IMR-90 (cell line): ENCODE measurements around the gene DUSP8. TPM values are rescaled to one million over a fixed set of nuclear protein-coding genes. Genes with fewer than 3 reads are reported as not detected.

ENCODE experiments used
- ATAC-seq: fragments of 200-7000 bp; cut with Tn5 transposase; 2 replicates; pipeline ENCODE4 v1.9.1; 2020; ENCODE audit warnings: low read depth, mild to moderate bottlenecking, moderate library complexity
- BruUV-seq: library from RNA; stranded (reverse); fragments of 400-500 nt; replicated peaks from 2 replicates; lab custom pipeline; 2021; lab: Mats Ljungman, UMichigan
- CTCF ChIA-PET: fragments of 300-600 bp; formaldehyde crosslinking; extraction: SDS; loops from one replicate; lab custom pipeline; 2021; ENCODE audit warnings: antibody characterized with exemption; lab: Yijun Ruan, JAX
- POLR2A ChIA-PET: fragments of 300-600 bp; sonication (Branson Sonifier 250); formaldehyde crosslinking; loops from one replicate; lab custom pipeline; 2022; ENCODE audit warnings: antibody characterized with exemption; ENCODE audit not compliant: unreplicated experiment; lab: Charles Lee
- DNase-seq: peaks from one replicate; pipeline ENCODE4 v3.0.0; 2013
- H2AFZ ChIP-seq: replicated peaks from 2 replicates; pipeline ENCODE3; 2013; ENCODE audit warnings: low read length, mild to moderate bottlenecking; ENCODE audit not compliant: poor library complexity
- H2AK5ac ChIP-seq: 2 replicates; pipeline ENCODE4 v1.6.1; 2013; ENCODE audit warnings: low read depth, low read length, inconsistent platforms
- H2AK9ac ChIP-seq: replicated peaks from 2 replicates; pipeline ENCODE3; 2013; ENCODE audit warnings: mild to moderate bottlenecking, low read depth, low read length, moderate library complexity; ENCODE audit not compliant: poor library complexity
- H2BK120ac ChIP-seq: 2 replicates; pipeline ENCODE4 v1.6.1; 2013; ENCODE audit warnings: low read depth, low read length, inconsistent platforms
- H2BK15ac ChIP-seq: 3 replicates; pipeline ENCODE4 v1.6.1; 2013; ENCODE audit warnings: low read depth, low read length, inconsistent platforms
- H2BK20ac ChIP-seq: 2 replicates; pipeline ENCODE4 v1.6.1; 2013; ENCODE audit warnings: low read depth, mild to moderate bottlenecking, inconsistent platforms, low read length, moderate library complexity
- H2BK5ac ChIP-seq: 2 replicates; pipeline ENCODE4 v1.6.1; 2013; ENCODE audit warnings: mild to moderate bottlenecking, low read depth, low read length, inconsistent platforms; ENCODE audit not compliant: poor library complexity, severe bottlenecking
- H3K14ac ChIP-seq: replicated peaks from 2 replicates; pipeline ENCODE4 v1.6.1; 2013; ENCODE audit warnings: low read depth, low read length, inconsistent platforms
- H3K18ac ChIP-seq: 2 replicates; pipeline ENCODE4 v1.6.1; 2013; ENCODE audit warnings: low read depth, low read length, control low read depth
- H3K23ac ChIP-seq: 2 replicates; pipeline ENCODE4 v1.6.1; 2013; ENCODE audit warnings: low read depth, low read length, inconsistent platforms
- H3K27ac ChIP-seq: 2 replicates; pipeline ENCODE4 v1.5.1; 2013; ENCODE audit warnings: mild to moderate bottlenecking, control low read depth, low read length; ENCODE audit not compliant: insufficient read depth
- H3K27me3 ChIP-seq: 2 replicates; pipeline ENCODE4 v1.6.1; 2013; ENCODE audit warnings: low read length; ENCODE audit not compliant: control insufficient read depth, insufficient read depth
- H3K36me3 ChIP-seq: 2 replicates; pipeline ENCODE4 v1.6.1; 2013; ENCODE audit warnings: low read length, mixed read lengths; ENCODE audit not compliant: control insufficient read depth, insufficient read depth
- H3K4ac ChIP-seq: 2 replicates; pipeline ENCODE4 v1.6.1; 2013; ENCODE audit warnings: low read depth, low read length, inconsistent platforms
- H3K4me1 ChIP-seq: 2 replicates; pipeline ENCODE4 v1.6.1; 2013; ENCODE audit warnings: low read length, mixed read lengths; ENCODE audit not compliant: control insufficient read depth, insufficient read depth
- H3K4me2 ChIP-seq: 2 replicates; pipeline ENCODE4 v1.6.1; 2013; ENCODE audit warnings: low read depth, mild to moderate bottlenecking, control low read depth, low read length, moderate library complexity
- H3K4me3 ChIP-seq: 2 replicates; pipeline ENCODE4 v1.5.1; 2013; ENCODE audit warnings: low read depth, mild to moderate bottlenecking, control low read depth, low read length, moderate library complexity; ENCODE audit not compliant: insufficient read depth
- H3K56ac ChIP-seq: 2 replicates; pipeline ENCODE4 v1.6.1; 2013; ENCODE audit warnings: low read length, inconsistent platforms; ENCODE audit not compliant: insufficient read depth; ENCODE audit errors: extremely low read depth
- H3K79me1 ChIP-seq, 2 experiments: 2 replicates each; pipeline ENCODE4 v1.6.1; 2013; ENCODE audit warnings: low read length in 2 of 2, inconsistent platforms in 1 of 2, low read depth in 1 of 2
- H3K9ac ChIP-seq: 2 replicates; pipeline ENCODE4 v1.6.1; 2013; ENCODE audit warnings: low read depth, low read length, control low read depth
- H3K9me1 ChIP-seq: 2 replicates; pipeline ENCODE4 v1.6.1; 2013; ENCODE audit warnings: low read length, inconsistent platforms; ENCODE audit not compliant: insufficient read depth
- H3K9me3 ChIP-seq: 2 replicates; pipeline ENCODE4 v1.6.1; 2013; ENCODE audit warnings: low read length; ENCODE audit not compliant: control insufficient read depth, insufficient read depth
- H4K20me1 ChIP-seq: 2 replicates; pipeline ENCODE4 v1.6.1; 2013; ENCODE audit warnings: low read length, inconsistent platforms; ENCODE audit not compliant: insufficient read depth
- H4K5ac ChIP-seq: 2 replicates; pipeline ENCODE4 v1.6.1; 2013; ENCODE audit warnings: mild to moderate bottlenecking, low read depth, low read length, control low read depth
- H4K8ac ChIP-seq, 2 experiments: 2 replicates each; pipeline ENCODE4 v1.6.1; 2013; ENCODE audit warnings: low read depth in 2 of 2, low read length in 2 of 2, control low read depth in 1 of 2, inconsistent platforms in 1 of 2
- H4K91ac ChIP-seq: 2 replicates; pipeline ENCODE4 v1.6.1; 2013; ENCODE audit warnings: low read depth, low read length, inconsistent platforms; ENCODE audit not compliant: insufficient read depth
- BHLHE40 ChIP-seq: fragments of 150-350 bp; IDR thresholded peaks from 2 replicates; pipeline ENCODE4 v1.6.1; 2016; ENCODE audit warnings: mild to moderate bottlenecking, low read depth, low read length
- MXI1 ChIP-seq: IDR thresholded peaks from 2 replicates; pipeline ENCODE4 v1.6.1; 2012; ENCODE audit warnings: low read depth, mild to moderate bottlenecking, low read length, moderate library complexity, borderline replicate concordance
- POLR2A ChIP-seq: IDR thresholded peaks from 2 replicates; pipeline ENCODE4 v1.6.1; 2012; ENCODE audit warnings: mild to moderate bottlenecking, low read depth, low read length
- RAD21 ChIP-seq: IDR thresholded peaks from 2 replicates; pipeline ENCODE4 v1.6.1; 2012; ENCODE audit warnings: low read length, improper control_type of control experiment
- RCOR1 ChIP-seq: IDR thresholded peaks from 2 replicates; pipeline ENCODE4 v1.6.1; 2012; ENCODE audit warnings: mild to moderate bottlenecking, low read length, improper control_type of control experiment; ENCODE audit not compliant: insufficient replicate concordance
- USF2 ChIP-seq: fragments of 150-350 bp; IDR thresholded peaks from 2 replicates; pipeline ENCODE4 v1.6.1; 2017; ENCODE audit warnings: mild to moderate bottlenecking, antibody characterized with exemption, low read length, low read depth
- WGBS, 2 experiments: methylation state at CpG; one replicate each; pipeline versions ENCODE4 v1.1.5 to v1.1.7; 2013; ENCODE audit warnings: missing lambda C conversion rate in 2 of 2; ENCODE audit not compliant: insufficient read length in 1 of 2; ENCODE audit errors: extremely low coverage in 2 of 2; 5-methylcytosine and 5-hydroxymethylcytosine counted together
- dilution Hi-C: fragments of 300-500 bp; cut with HindIII; formaldehyde crosslinking; loops from one replicate; pipeline ENCODE4 v1.14.3; 2018; ENCODE audit warnings: low sequenced_read_pairs; ENCODE audit not compliant: unreplicated experiment
- in situ Hi-C: fragments of 300-500 bp; cut with MboI; formaldehyde crosslinking; loops from 3 replicates; pipeline ENCODE4 v1.14.3; 2019; ENCODE audit warnings: low sequenced_read_pairs, inconsistent platforms, mixed read lengths
- intact Hi-C: fragments of 100-400 bp; cut with micrococcal nuclease; formaldehyde crosslinking; loops from 2 replicates; pipeline ENCODE4 v1.10.0; 2022
- polyA plus RNA-seq, 3 experiments: library from polyadenylated mRNA; depleted of rRNA; stranded (reverse); fragments of >200 nt; gene quantifications; 2 replicates each; pipeline ENCODE4 v1.2.3, GENCODE V29; 2012; ENCODE audit warnings: low replicate concordance in 1 of 3
- total RNA-seq: library from RNA; depleted of rRNA; stranded (reverse); fragments of >200 nt; gene quantifications from 2 replicates; pipeline ENCODE4 v1.2.3, GENCODE V29; 2012
- TF ChIP-seq, protein P1 (sequence below): fragments of 150-350 bp; IDR thresholded peaks from 2 replicates; pipeline ENCODE4 v1.6.1; 2016; ENCODE audit warnings: low read depth, mild to moderate bottlenecking, low read length, moderate library complexity, borderline replicate concordance

Gene DUSP8
- total and polyA plus RNA-seq, 2 of the 4 experiments (the other 2 are of a cell fraction), result 0.72 to 4.2 TPM

DNA sequence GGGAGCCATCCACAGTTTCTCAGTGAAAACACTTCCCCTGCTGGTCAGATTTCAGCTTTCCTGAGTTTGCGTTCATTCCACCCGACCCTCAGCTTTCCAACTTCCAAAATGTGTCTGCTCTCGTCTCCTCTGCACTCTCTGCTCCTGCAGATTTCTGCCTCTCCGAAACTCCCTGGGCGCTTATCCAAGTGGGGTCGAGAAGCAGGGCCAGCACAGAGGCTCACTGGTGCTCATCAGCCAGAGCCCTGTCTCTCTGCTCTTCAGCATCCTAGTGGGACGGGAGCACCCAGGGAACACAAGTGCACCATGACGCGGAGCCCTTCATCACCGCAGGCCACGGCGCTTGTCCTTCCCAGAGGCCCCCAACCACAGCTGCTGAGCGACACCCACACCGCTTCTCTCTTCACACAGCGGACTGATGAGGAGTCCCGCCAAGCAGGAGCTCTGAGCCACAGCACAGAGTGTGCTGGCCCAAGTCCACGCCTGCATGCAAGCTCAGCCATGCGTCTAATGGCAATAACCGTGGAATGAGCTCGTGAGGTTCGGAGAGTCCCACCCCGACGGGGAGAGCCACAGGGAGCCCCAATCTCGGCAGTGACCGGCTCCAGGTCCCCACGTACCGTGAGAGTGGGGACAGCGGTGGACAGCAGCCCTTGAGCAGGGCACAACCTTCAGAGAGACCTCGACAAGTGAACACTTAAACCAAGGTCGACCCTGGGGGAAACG, 57.6 kb downstream of the DUSP8 start:
- Histone ChIP-seq H4K91ac (no peak overlapping the region), H2AK9ac (no peak overlapping the region), H3K36me3 (no peaks in the 10 kb centered on the region), H4K5ac (no peak overlapping the region), H3K18ac (no peak overlapping the region), H3K27me3 (no peaks in the 10 kb centered on the region), H2AK5ac (no peak overlapping the region), H3K4me2 (no peak overlapping the region), H2BK20ac (no peak overlapping the region), H3K4me1 (peaks cover 12% of the 10 kb centered on the region), H3K23ac (no peak overlapping the region), H4K8ac (no peak overlapping the region), H3K9me1 (peaks cover 3% of the 10 kb centered on the region; the same call in 1 of the 2 replicates), H2BK5ac (no peak overlapping the region), H3K9me3 (no peaks in the 10 kb centered on the region), H3K9ac (no peak overlapping the region), H4K20me1 (peaks cover 82% of the 10 kb centered on the region), H2BK15ac (no peak overlapping the region), H2BK120ac (no peak overlapping the region), H3K4ac (no peak overlapping the region), H2AFZ (no peak overlapping the region), H3K4me3 (no peak overlapping the region), H3K27ac (no peak overlapping the region), H3K56ac (no peak overlapping the region), H3K79me1 (peaks cover 41 to 71% of the 10 kb centered on the region in 2 experiments), H3K14ac (no peak overlapping the region)
- no TSS peak for BruUV-seq
- POLR2A ChIA-PET, result no interaction called here
- TF ChIP-seq USF2, result no peak
- TF ChIP-seq BHLHE40, result no peak
- TF ChIP-seq RAD21, result no peak
- TF ChIP-seq, protein P1, sequence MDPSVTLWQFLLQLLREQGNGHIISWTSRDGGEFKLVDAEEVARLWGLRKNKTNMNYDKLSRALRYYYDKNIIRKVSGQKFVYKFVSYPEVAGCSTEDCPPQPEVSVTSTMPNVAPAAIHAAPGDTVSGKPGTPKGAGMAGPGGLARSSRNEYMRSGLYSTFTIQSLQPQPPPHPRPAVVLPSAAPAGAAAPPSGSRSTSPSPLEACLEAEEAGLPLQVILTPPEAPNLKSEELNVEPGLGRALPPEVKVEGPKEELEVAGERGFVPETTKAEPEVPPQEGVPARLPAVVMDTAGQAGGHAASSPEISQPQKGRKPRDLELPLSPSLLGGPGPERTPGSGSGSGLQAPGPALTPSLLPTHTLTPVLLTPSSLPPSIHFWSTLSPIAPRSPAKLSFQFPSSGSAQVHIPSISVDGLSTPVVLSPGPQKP, result no peak
- no peak for TF ChIP-seq POLR2A
- TF ChIP-seq MXI1, result no peak
- TF ChIP-seq RCOR1, result no peak
- DNase-seq (no peak), ATAC-seq (no peak)
- intact Hi-C loops (loop anchor here (1.0 kb wide), 4 partner anchors 221 to 400 kb away; no protein-coding TSS in a partner anchor), dilution Hi-C loops (no loop called here), in situ Hi-C loops (loop anchor here (25.0 kb wide), 1 partner anchor 302 kb away; the partner anchor contains the start of gene MUC5B)
- CTCF ChIA-PET, result no interaction called here
- 76% methylated on average over 21 of the region's 31 CpGs; no CpG with 5 or more reads in 1 of the 2 experiments for WGBS, 2 experiments
